ENCODE results near the gene SPRYD7. TPM values are rescaled to one million over a fixed set of nuclear protein-coding genes. Genes with fewer than 3 reads are reported as not detected.
"Not testable (repeated sequence)": the region's sequence is repeated elsewhere in the genome, so short reads cannot be mapped to it uniquely, and the experiment has no call there.

Gene SPRYD7
- total and polyA plus RNA-seq, 9 donors: 3.7 to 11.6 (median 6.8) TPM

GRCh38 chr13:49932066-49932465, 4.1 kb downstream of the SPRYD7 start:
- H3K27me3 ChIP-seq: no peaks in the 10 kb centered on the region
- H3K9me3 ChIP-seq: no peaks in the 10 kb centered on the region
- no peaks in the 10 kb centered on the region for H3K36me3 ChIP-seq
- WGBS, 3 donors: 84 to 92% (median 87%) methylated on average over 2 of the region's 2 CpGs
- H3K4me3 ChIP-seq: no peak overlapping the region
- TF ChIP-seq POLR2A (IDR thresholded peaks at IDR 0.05) (no peak), EP300 (IDR thresholded peaks at IDR 0.05) (no peak), CTCF (IDR thresholded peaks at IDR 0.05) (no peak)
- H3K4me1 ChIP-seq (ENCODE audit: insufficient read depth): peaks cover 5% of the 10 kb centered on the region
- intact Hi-C loops (cut with DNase I): loop anchor here in 1 of 4 donors (10.0 kb wide), 1 partner anchor 63 kb away; the partner anchor contains the start of gene TRIM13
- no peak for DNase-seq
- no peak overlapping the region for H3K27ac ChIP-seq

- TF ChIP-seq CTCF (IDR thresholded peaks at IDR 0.05) (no peak), EP300 (IDR thresholded peaks at IDR 0.05) (no peak), POLR2A (IDR thresholded peaks at IDR 0.05) (no peak)
- WGBS, 3 donors: 33 to 54% (median 53%) methylated on average over 3 of the region's 3 CpGs
- Histone ChIP-seq H3K4me1 (ENCODE audit: insufficient read depth) (no peaks in the 10 kb centered on the region), H3K36me3 (no peaks in the 10 kb centered on the region), H3K27me3 (no peaks in the 10 kb centered on the region), H3K9me3 (no peaks in the 10 kb centered on the region), H3K27ac (no peak overlapping the region), H3K4me3 (no peak overlapping the region)
- intact Hi-C loops (cut with DNase I): no loop called here
- no peak for DNase-seq
Observed at GRCh38 chr13:49927755-49928154, 8.4 kb downstream of the SPRYD7 start.

GRCh38 chr13:49925881-49926418, 10.2 kb downstream of the SPRYD7 start:
- Histone ChIP-seq H3K9me3 (no peaks in the 10 kb centered on the region), H3K4me3 (no peak overlapping the region), H3K27ac (no peak overlapping the region), H3K36me3 (no peaks in the 10 kb centered on the region), H3K27me3 (no peaks in the 10 kb centered on the region), H3K4me1 (ENCODE audit: insufficient read depth) (no peaks in the 10 kb centered on the region)
- WGBS, 3 donors: 83 to 87% (median 86%) methylated on average over 2 of the region's 2 CpGs
- TF ChIP-seq POLR2A (IDR thresholded peaks at IDR 0.05) (no peak), CTCF (IDR thresholded peaks at IDR 0.05) (no peak), EP300 (IDR thresholded peaks at IDR 0.05) (no peak)
- DNase-seq: no peak
- intact Hi-C loops (cut with DNase I): no loop called here

- no peak for DNase-seq
- no peak for TF ChIP-seq EP300 (IDR thresholded peaks at IDR 0.05)
- no peak for TF ChIP-seq POLR2A (IDR thresholded peaks at IDR 0.05)
- TF ChIP-seq CTCF (IDR thresholded peaks at IDR 0.05): no peak
- Histone ChIP-seq H3K36me3 (no peaks in the 10 kb centered on the region), H3K27me3 (no peaks in the 10 kb centered on the region), H3K4me3 (no peak overlapping the region), H3K9me3 (no peaks in the 10 kb centered on the region), H3K4me1 (ENCODE audit: insufficient read depth) (no peaks in the 10 kb centered on the region), H3K27ac (no peak overlapping the region)
- intact Hi-C loops (cut with DNase I): no loop called here
Observed at GRCh38 chr13:49922301-49922700, 13.8 kb downstream of the SPRYD7 start.

GRCh38 chr13:49920969-49921368, 15.2 kb downstream of the SPRYD7 start:
- H3K4me3 ChIP-seq; intact Hi-C loops (cut with DNase I); H3K27me3 ChIP-seq; H3K9me3 ChIP-seq; H3K36me3 ChIP-seq; H3K4me1 ChIP-seq (ENCODE audit: insufficient read depth); DNase-seq; H3K27ac ChIP-seq: not testable (repeated sequence)
- WGBS, 3 donors: 95 to 98% (median 97%) methylated on average over 4 of the region's 4 CpGs

- H3K4me1 ChIP-seq (ENCODE audit: insufficient read depth); H3K4me3 ChIP-seq; intact Hi-C loops (cut with DNase I); DNase-seq; H3K27me3 ChIP-seq; H3K9me3 ChIP-seq; H3K36me3 ChIP-seq; H3K27ac ChIP-seq: not testable (repeated sequence)
- 95 to 97% (median 96%) methylated on average over 8 of the region's 8 CpGs for WGBS, 3 donors
Observed at GRCh38 chr13:49918106-49918505, 18.0 kb downstream of the SPRYD7 start.
